SK-N-SH (cell line): ENCODE results near the gene MED27. TPM values are rescaled to one million over a fixed set of nuclear protein-coding genes. Genes with fewer than 3 reads are reported as not detected.

Source experiments
- CTCF ChIA-PET: fragments of 300-600, 350-600 bp; formaldehyde crosslinking; extraction: SDS; loops from one replicate; lab custom pipeline; 2021; lab: Yijun Ruan, JAX
- POLR2A ChIA-PET: fragments of 350-600 bp; sonication (Branson Sonifier 250); formaldehyde crosslinking; extraction: SDS; loops from one replicate; lab custom pipeline; 2020; ENCODE audit warnings: antibody characterized with exemption, inconsistent platforms; lab: Yijun Ruan, JAX
- DNase-seq: peaks from one replicate; pipeline ENCODE4 v3.0.0; 2012
- H2AFZ ChIP-seq: fragments of 200-600 bp; sonication (generic); 2 replicates; pipeline ENCODE4 v1.8.1; 2016; ENCODE audit warnings: antibody characterized with exemption, mild to moderate bottlenecking, low read depth
- H3F3A ChIP-seq: fragments of 200-600 bp; sonication (generic); replicated peaks from 2 replicates; pipeline ENCODE3; 2016; ENCODE audit warnings: antibody characterized with exemption, mild to moderate bottlenecking; ENCODE audit not compliant: insufficient read depth
- H3K27ac ChIP-seq, 2 experiments: fragments of 200-500 bp in 1 of 2; fragments of 200-600 bp in 1 of 2; sonication (Bioruptor generic) in 1 of 2; sonication (generic), shearing (Covaris generic) in 1 of 2; 2 replicates each; pipeline versions ENCODE4 v1.5.1 to v1.6.1; 2014 to 2016; ENCODE audit warnings: low read depth in 2 of 2, inconsistent platforms in 1 of 2, low read length in 1 of 2, mild to moderate bottlenecking in 1 of 2, mixed read lengths in 1 of 2
- H3K27me3 ChIP-seq: fragments of 200-600 bp; sonication (generic), shearing (Covaris generic); 2 replicates; pipeline ENCODE4 v1.6.1; 2016; ENCODE audit warnings: mixed run types; ENCODE audit not compliant: insufficient read depth
- H3K36me3 ChIP-seq, 2 experiments: fragments of 200-500 bp in 1 of 2; fragments of 200-600 bp in 1 of 2; sonication (Bioruptor generic) in 1 of 2; sonication (generic) in 1 of 2; replicated peaks in 1 of 2; 2 replicates each; pipeline versions ENCODE3 to v1.5.1; 2014 to 2016; ENCODE audit warnings: low read length in 1 of 2, mild to moderate bottlenecking in 1 of 2; ENCODE audit not compliant: insufficient read depth in 2 of 2, control insufficient read depth in 1 of 2
- H3K4me1 ChIP-seq, 2 experiments: fragments of 200-500 bp in 1 of 2; fragments of 200-600 bp in 1 of 2; sonication (Bioruptor generic) in 1 of 2; sonication (generic), shearing (Covaris generic) in 1 of 2; 2 replicates each; pipeline versions ENCODE4 v1.5.1 to v1.6.1; 2014 to 2016; ENCODE audit warnings: low read depth in 1 of 2, low read length in 1 of 2, mixed run types in 1 of 2; ENCODE audit not compliant: insufficient read depth in 2 of 2, control insufficient read depth in 1 of 2
- H3K4me2 ChIP-seq: fragments of 200-600 bp; sonication (generic), shearing (Covaris generic); 2 replicates; pipeline ENCODE4 v1.6.1; 2017; ENCODE audit warnings: mixed run types
- H3K4me3 ChIP-seq, 2 experiments: fragments of 200-500 bp in 1 of 2; fragments of 200-600 bp in 1 of 2; sonication (Bioruptor generic) in 1 of 2; sonication (generic), shearing (Covaris generic) in 1 of 2; 2 replicates each; pipeline versions ENCODE4 v1.5.1 to v1.8.1; 2014 to 2016; ENCODE audit warnings: low read depth in 2 of 2, inconsistent platforms in 1 of 2, low read length in 1 of 2, mild to moderate bottlenecking in 1 of 2, mixed read lengths in 1 of 2, moderate library complexity in 1 of 2
- H3K79me2 ChIP-seq: fragments of 200-600 bp; sonication (generic); 2 replicates; pipeline ENCODE4 v1.8.1; 2017; ENCODE audit warnings: mild to moderate bottlenecking; ENCODE audit not compliant: insufficient read depth
- H3K9ac ChIP-seq: fragments of 200-600 bp; sonication (generic); 2 replicates; pipeline ENCODE4 v1.6.1; 2017; ENCODE audit warnings: mixed run types
- H3K9me2 ChIP-seq: fragments of 200-600 bp; sonication (generic); 2 replicates; pipeline ENCODE4 v1.6.1; 2017; ENCODE audit warnings: mixed run types
- H3K9me3 ChIP-seq: fragments of 200-600 bp; sonication (generic); 2 replicates; pipeline ENCODE4 v1.6.1; 2017; ENCODE audit warnings: mixed run types, mild to moderate bottlenecking, moderate library complexity
- H4K20me1 ChIP-seq: fragments of 200-600 bp; sonication (generic); 2 replicates; pipeline ENCODE4 v1.6.1; 2017; ENCODE audit warnings: mild to moderate bottlenecking, mixed run types; ENCODE audit not compliant: insufficient read depth
- EP300 ChIP-seq, 2 experiments: IDR thresholded peaks; 2 replicates each; pipeline versions ENCODE4 v1.4.0 to v1.6.1; 2012; ENCODE audit warnings: borderline replicate concordance in 1 of 2, low read depth in 1 of 2, low read length in 1 of 2
- EZH2phosphoT487 ChIP-seq: fragments of 200-600 bp; sonication (generic); IDR thresholded peaks from 2 replicates; pipeline ENCODE4 v1.6.1; 2017; ENCODE audit warnings: low read depth, mixed run types, mild to moderate bottlenecking, antibody characterized with exemption, moderate library complexity, borderline replicate concordance
- FOXJ3 ChIP-seq: sonication (generic); formaldehyde crosslinking; IDR thresholded peaks from 2 replicates; pipeline ENCODE4 v1.5.1; 2020; ENCODE audit warnings: mild to moderate bottlenecking, missing genetic modification reagents
- FOXM1 ChIP-seq: IDR thresholded peaks from 2 replicates; pipeline ENCODE4 v1.4.0; 2012; ENCODE audit warnings: low read depth, mild to moderate bottlenecking
- IRF3 ChIP-seq: fragments of 150-350 bp; IDR thresholded peaks from 2 replicates; pipeline ENCODE4 v1.6.1; 2016; ENCODE audit warnings: mild to moderate bottlenecking, low read depth, low read length
- MEF2A ChIP-seq: IDR thresholded peaks from 2 replicates; pipeline ENCODE4 v1.4.0; 2012; ENCODE audit warnings: low read depth, borderline replicate concordance
- MXI1 ChIP-seq: IDR thresholded peaks from 2 replicates; pipeline ENCODE4 v1.6.1; 2012; ENCODE audit warnings: mild to moderate bottlenecking, low read depth, low read length, improper control_type of control experiment
- NFIC ChIP-seq: IDR thresholded peaks from 2 replicates; pipeline ENCODE4 v1.4.0; 2012; ENCODE audit warnings: borderline replicate concordance
- RAD21 ChIP-seq: IDR thresholded peaks from 2 replicates; pipeline ENCODE4 v1.6.1; 2012; ENCODE audit warnings: mild to moderate bottlenecking, low read length
- RFX5 ChIP-seq: IDR thresholded peaks from 2 replicates; pipeline ENCODE4 v1.6.1; 2012; ENCODE audit warnings: mild to moderate bottlenecking, improper control_type of control experiment, low read length
- USF1 ChIP-seq: IDR thresholded peaks from 2 replicates; pipeline ENCODE4 v1.4.0; 2012; ENCODE audit warnings: low read depth, borderline replicate concordance
- USF2 ChIP-seq: fragments of 150-350 bp; IDR thresholded peaks from 2 replicates; pipeline ENCODE4 v1.6.1; 2017; ENCODE audit warnings: antibody characterized with exemption, low read length, low read depth, borderline replicate concordance
- YY1 ChIP-seq: IDR thresholded peaks from 2 replicates; pipeline ENCODE4 v1.4.0; 2012; ENCODE audit warnings: low read depth, mild to moderate bottlenecking
- ZBTB33 ChIP-seq: IDR thresholded peaks from 2 replicates; pipeline ENCODE4 v1.4.0; 2012; ENCODE audit warnings: low read depth, borderline replicate concordance
- WGBS: methylation state at CpG from one replicate; pipeline ENCODE4 v1.1.6; 2017; ENCODE audit warnings: low lambda C conversion rate; 5-methylcytosine and 5-hydroxymethylcytosine counted together
- polyA plus RNA-seq, 3 experiments: library from polyadenylated mRNA; depleted of rRNA; stranded (reverse); fragments of >200 nt; gene quantifications; 2 replicates each; pipeline ENCODE4 v1.2.3, GENCODE V29; 2012

MED27 gene
- polyA plus RNA-seq, 1 of the 3 experiments (the other 2 are of a cell fraction), result 35.0 TPM

- TF ChIP-seq ZBTB33 (no peak), MXI1 (no peak), IRF3 (no peak), USF2 (no peak), MEF2A (no peak)
- TF ChIP-seq, all 33 proteins: peak for 0
Measured at GRCh38 chr9:132039284-132039683, 40.4 kb downstream of the MED27 start (continued).

- ChIA-PET CTCF (interaction anchor here (0.6 to 1.7 kb wide), 4 partner anchors 10 to 275 kb away, joined by 3 to 4 read pairs (median 3); no protein-coding TSS in a partner anchor), POLR2A (no interaction called here)
- Histone ChIP-seq H3K79me2 (peaks cover 68% of the 10 kb centered on the region), H4K20me1 (no peaks in the 10 kb centered on the region; the same call in 1 of the 2 replicates), H3K9ac (no peak overlapping the region), H3F3A (no peaks in the 10 kb centered on the region), H3K9me2 (no peaks in the 10 kb centered on the region), H3K36me3 (no peaks in the 10 kb centered on the region), H3K9me3 (no peaks in the 10 kb centered on the region), H3K4me2 (no peak overlapping the region), H3K27me3 (no peaks in the 10 kb centered on the region), H3K4me1 (peaks cover 13 to 23% of the 10 kb centered on the region in 2 experiments), H2AFZ (no peak overlapping the region), H3K4me3 (no peak overlapping the region), H3K27ac (no peak overlapping the region)
- no peak for TF ChIP-seq FOXJ3 (CRISPR knock-in tag)
- no peak for TF ChIP-seq FOXM1
- TF ChIP-seq USF1, result no peak
- TF ChIP-seq RAD21, result no peak
- no peak for TF ChIP-seq NFIC
- TF ChIP-seq EP300 (IDR thresholded peaks at IDR 0.05; ENCODE audit: borderline replicate concordance in 1 of 2, low read depth in 1 of 2, low read length in 1 of 2), result no peak
- TF ChIP-seq YY1, result no peak
- TF ChIP-seq EZH2phosphoT487, result no peak
- no peak for TF ChIP-seq RFX5
- no peak for DNase-seq
- WGBS, result 84% methylated on average over 6 of the region's 6 CpGs
Measured at GRCh38 chr9:132037458-132037857, 42.2 kb downstream of the MED27 start.
